Testis (tissue), 3 donors: ENCODE results near the gene SLIT3. TPM values are rescaled to one million over a fixed set of nuclear protein-coding genes. Genes with fewer than 3 reads are reported as not detected.
A peak's percentile ranks its signal among the peaks of the same experiment; 100 is the strongest.
"Not testable (repeated sequence)": the region's sequence is repeated elsewhere in the genome, so short reads cannot be mapped to it uniquely, and the experiment has no call there.

ENCODE experiments used
- DNase-seq: peaks from one replicate; pipeline ENCODE4 v3.0.0-alpha.2; 2019
- H3K27ac ChIP-seq, 2 donors: fragments of 200-600 bp; sonication (generic); one replicate each; pipeline ENCODE4 v1.5.1; 2019
- H3K27me3 ChIP-seq: fragments of 200-600 bp; sonication (generic); one replicate; pipeline ENCODE4 v1.5.1; 2019
- H3K36me3 ChIP-seq: fragments of 200-600 bp; sonication (generic); one replicate; pipeline ENCODE4 v1.5.1; 2017; ENCODE audit warnings: low read depth; ENCODE audit errors: missing control alignments
- H3K4me1 ChIP-seq: fragments of 200-600 bp; sonication (generic); one replicate; pipeline ENCODE4 v1.5.1; 2019
- H3K4me3 ChIP-seq, 2 donors: fragments of 200-600 bp; sonication (generic); one replicate each; pipeline ENCODE4 v1.5.1; 2017 to 2019
- H3K9me3 ChIP-seq: fragments of 200-600 bp; sonication (generic); one replicate; pipeline ENCODE4 v1.5.1; 2017
- CTCF ChIP-seq, 3 experiments: fragments of 450-650 bp in 2 of 3; fragments of 200-600 bp in 1 of 3; sonication (generic) in 1 of 3; IDR thresholded peaks; one replicate each; pipeline ENCODE4 v1.5.1; 2016 to 2019; ENCODE audit warnings: antibody characterized with exemption in 3 of 3, mild to moderate bottlenecking in 2 of 3, moderate library complexity in 1 of 3
- POLR2A ChIP-seq: fragments of 450-650 bp; IDR thresholded peaks from one replicate; pipeline ENCODE4 v1.6.1; 2017; ENCODE audit warnings: antibody characterized with exemption, mild to moderate bottlenecking, moderate library complexity
- WGBS, 2 donors: methylation state at CpG; one replicate each; pipeline ENCODE4 v1.1.5; 2018; 5-methylcytosine and 5-hydroxymethylcytosine counted together
- intact Hi-C: fragments of 100-400 bp; cut with DNase I; formaldehyde crosslinking; loops from one replicate; pipeline ENCODE4 v1.15.1; 2023; ENCODE audit warnings: low total_unique reads
- polyA plus RNA-seq: library from polyadenylated mRNA; stranded (reverse); fragments of 350-450 nt; fragmentation: Illumina TruSeq; extraction: RNeasy Lipid Tissue Mini Kit (QIAGEN cat#74804); gene quantifications from one replicate; pipeline ENCODE4 v1.2.3, GENCODE V29; 2014; ENCODE audit warnings: low read depth, low replicate concordance; ENCODE audit not compliant: insufficient read depth
- total RNA-seq, 2 donors: library from RNA; depleted of rRNA; stranded (reverse); fragments of >200 nt; gene quantifications; one replicate each; pipeline ENCODE4 v1.2.3, GENCODE V29; 2016

SLIT3 gene
- total and polyA plus RNA-seq, 3 donors from 2014 or later = 4.8 to 23.2 (median 7.8) TPM

- WGBS, 2 donors = 74 to 86% methylated on average over 4 of the region's 4 CpGs
- no peaks in the 10 kb centered on the region for H3K36me3 ChIP-seq
- no peak overlapping the region for H3K27ac ChIP-seq
- H3K4me3 ChIP-seq = no peak overlapping the region
- intact Hi-C loops = no loop called here
- H3K4me1 ChIP-seq = peaks cover under 1% of the 10 kb centered on the region
- TF ChIP-seq POLR2A (no peak), CTCF (IDR thresholded peaks at IDR 0.05) (no peak)
- H3K9me3 ChIP-seq = no peaks in the 10 kb centered on the region
- H3K27me3 ChIP-seq = no peaks in the 10 kb centered on the region
- no peak for DNase-seq
Observed at GRCh38 chr5:169147534-169147933, 153.4 kb downstream of the SLIT3 start.

GRCh38 chr5:169146158-169146557 lies 154.8 kb downstream of the SLIT3 start:
- intact Hi-C loops = no loop called here

DNA sequence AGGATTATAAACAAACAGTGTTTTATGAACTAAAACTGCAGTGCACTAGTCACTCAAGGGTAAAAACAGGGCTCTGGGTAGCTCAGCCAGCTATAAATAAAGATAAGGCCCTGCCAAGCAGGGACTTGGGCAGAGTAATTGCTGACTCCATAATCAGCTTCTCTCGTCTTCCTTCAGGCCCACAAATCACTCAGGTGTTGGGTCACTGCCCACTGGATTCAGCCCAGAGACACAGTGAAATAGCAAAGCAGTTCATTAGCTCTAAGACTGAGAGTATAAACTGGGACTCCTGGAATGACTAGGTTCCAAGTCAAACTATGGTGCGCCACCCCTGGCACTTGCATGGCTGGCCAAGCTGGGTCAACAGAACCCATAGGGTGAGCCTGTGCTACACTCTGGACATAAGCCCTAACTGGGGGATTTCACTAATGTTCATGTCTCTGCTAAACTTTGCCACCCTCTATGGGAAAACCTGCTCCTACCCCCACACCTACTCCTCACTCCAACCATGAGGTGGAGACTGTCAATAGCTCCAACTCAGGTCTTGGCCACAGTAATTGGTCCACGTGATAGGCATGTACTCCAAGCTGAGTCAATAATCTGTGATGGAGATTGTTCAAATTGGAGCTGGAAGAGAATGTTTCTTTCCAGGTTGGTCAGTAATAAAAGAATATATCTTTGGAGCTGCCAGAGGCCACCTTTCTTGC lies 158.5 kb downstream of the SLIT3 start:
- no peaks in the 10 kb centered on the region for H3K36me3 ChIP-seq
- H3K4me1 ChIP-seq = peaks cover 10% of the 10 kb centered on the region
- no peak for TF ChIP-seq CTCF (IDR thresholded peaks at IDR 0.05)
- TF ChIP-seq POLR2A = no peak
- DNase-seq = peak; percentile 63
- intact Hi-C loops = no loop called here
- no peaks in the 10 kb centered on the region for H3K9me3 ChIP-seq
- no peaks in the 10 kb centered on the region for H3K27me3 ChIP-seq
- H3K4me3 ChIP-seq = no peak overlapping the region
- H3K27ac ChIP-seq = no peak overlapping the region
- 26 to 42% methylated on average over 2 to 3 of the region's 3 CpGs for WGBS, 2 donors

More at GRCh38 chr5:169146158-169146557, 154.8 kb downstream of the SLIT3 start:
- H3K4me3 ChIP-seq = no peak overlapping the region
- WGBS, 2 donors = 87 to 93% methylated on average over 8 of the region's 8 CpGs
- no peak overlapping the region for H3K27ac ChIP-seq
- DNase-seq = no peak
- H3K4me1 ChIP-seq = peaks cover 5% of the 10 kb centered on the region
- no peaks in the 10 kb centered on the region for H3K36me3 ChIP-seq
- H3K9me3 ChIP-seq = no peaks in the 10 kb centered on the region
- H3K27me3 ChIP-seq = no peaks in the 10 kb centered on the region
- no peak for TF ChIP-seq CTCF (IDR thresholded peaks at IDR 0.05)
- TF ChIP-seq POLR2A = no peak

DNA sequence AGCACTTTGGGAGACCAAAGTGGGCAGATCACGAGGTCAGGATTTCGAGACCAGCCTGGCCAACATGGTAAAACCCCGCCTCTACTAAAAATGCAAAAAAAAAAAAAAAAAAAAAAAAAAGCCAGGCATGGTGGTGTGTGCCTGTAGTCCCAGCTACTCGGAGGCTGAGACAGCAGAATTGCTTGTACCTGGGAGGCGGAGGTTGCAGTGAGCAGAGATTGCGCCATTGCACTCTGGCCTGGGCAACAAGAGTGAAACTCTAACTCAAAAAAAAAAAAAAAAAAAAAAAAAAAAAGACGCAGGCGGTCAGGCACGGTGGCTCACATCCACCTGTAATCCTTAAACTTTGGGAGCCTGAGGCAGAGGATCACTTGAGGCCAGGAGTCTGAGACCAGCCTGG lies 160.7 kb downstream of the SLIT3 start:
- intact Hi-C loops, H3K36me3 ChIP-seq, H3K4me3 ChIP-seq, H3K27me3 ChIP-seq, H3K4me1 ChIP-seq, H3K9me3 ChIP-seq, H3K27ac ChIP-seq, DNase-seq: not testable (repeated sequence)
- 81 to 83% methylated on average over 9 of the region's 9 CpGs for WGBS, 2 donors

GRCh38 chr5:169139480-169140050 lies 161.4 kb downstream of the SLIT3 start:
- no peak overlapping the region for H3K27ac ChIP-seq
- H3K36me3 ChIP-seq = no peaks in the 10 kb centered on the region
- no peak overlapping the region for H3K4me3 ChIP-seq
- 44 to 45% methylated on average over 6 of the region's 6 CpGs for WGBS, 2 donors
- peak; percentile 30 for DNase-seq
- no peaks in the 10 kb centered on the region for H3K27me3 ChIP-seq
- no peaks in the 10 kb centered on the region for H3K9me3 ChIP-seq
- H3K4me1 ChIP-seq = peaks cover 10% of the 10 kb centered on the region
- intact Hi-C loops = no loop called here
- TF ChIP-seq CTCF (IDR thresholded peaks at IDR 0.05) = no peak
- TF ChIP-seq POLR2A = no peak
